A673 (cell line): Measurements from ENCODE around the gene RASL10A.

Experiments used
- EZH2 ChIP-seq: fragments of 200-600 bp; sonication (generic); IDR thresholded peaks from 2 replicates; pipeline ENCODE4 v1.6.1; 2017; ENCODE audit warnings: borderline replicate concordance, low read depth, mild to moderate bottlenecking, mixed read lengths, antibody characterized with exemption, low read length; ENCODE audit not compliant: poor library complexity, severe bottlenecking
- TF ChIP-seq, protein P1 (sequence below): fragments of 300-800, 200-600 bp; sonication (generic); conservative IDR thresholded peaks from 2 replicates; pipeline ENCODE4 v1.5.1; 2017; ENCODE audit warnings: low read depth, mild to moderate bottlenecking, antibody characterized with exemption, low read length, moderate library complexity, mixed read lengths

DNA sequence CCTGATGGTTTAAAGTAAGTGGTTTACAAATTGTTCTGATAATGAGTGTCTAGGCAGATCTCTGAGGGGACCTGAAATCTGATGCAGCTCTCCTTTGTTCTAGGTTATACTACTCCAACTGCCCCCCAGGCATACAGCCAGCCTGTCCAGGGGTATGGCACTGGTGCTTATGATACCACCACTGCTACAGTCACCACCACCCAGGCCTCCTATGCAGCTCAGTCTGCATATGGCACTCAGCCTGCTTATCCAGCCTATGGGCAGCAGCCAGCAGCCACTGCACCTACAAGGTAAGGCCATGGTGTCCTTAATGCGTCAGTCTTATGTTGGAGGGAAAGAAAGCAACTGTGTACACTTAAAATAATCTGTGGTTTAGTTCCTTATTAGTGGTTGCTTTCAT, 37.6 kb downstream of the RASL10A start:
- TF ChIP-seq, protein P1, sequence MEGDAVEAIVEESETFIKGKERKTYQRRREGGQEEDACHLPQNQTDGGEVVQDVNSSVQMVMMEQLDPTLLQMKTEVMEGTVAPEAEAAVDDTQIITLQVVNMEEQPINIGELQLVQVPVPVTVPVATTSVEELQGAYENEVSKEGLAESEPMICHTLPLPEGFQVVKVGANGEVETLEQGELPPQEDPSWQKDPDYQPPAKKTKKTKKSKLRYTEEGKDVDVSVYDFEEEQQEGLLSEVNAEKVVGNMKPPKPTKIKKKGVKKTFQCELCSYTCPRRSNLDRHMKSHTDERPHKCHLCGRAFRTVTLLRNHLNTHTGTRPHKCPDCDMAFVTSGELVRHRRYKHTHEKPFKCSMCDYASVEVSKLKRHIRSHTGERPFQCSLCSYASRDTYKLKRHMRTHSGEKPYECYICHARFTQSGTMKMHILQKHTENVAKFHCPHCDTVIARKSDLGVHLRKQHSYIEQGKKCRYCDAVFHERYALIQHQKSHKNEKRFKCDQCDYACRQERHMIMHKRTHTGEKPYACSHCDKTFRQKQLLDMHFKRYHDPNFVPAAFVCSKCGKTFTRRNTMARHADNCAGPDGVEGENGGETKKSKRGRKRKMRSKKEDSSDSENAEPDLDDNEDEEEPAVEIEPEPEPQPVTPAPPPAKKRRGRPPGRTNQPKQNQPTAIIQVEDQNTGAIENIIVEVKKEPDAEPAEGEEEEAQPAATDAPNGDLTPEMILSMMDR: no peak
- no peak for TF ChIP-seq EZH2
